ENCODE measurements around the gene GABBR2.
A peak's percentile ranks its signal among the peaks of the same experiment; 100 is the strongest.

The GABBR2 gene

DNA sequence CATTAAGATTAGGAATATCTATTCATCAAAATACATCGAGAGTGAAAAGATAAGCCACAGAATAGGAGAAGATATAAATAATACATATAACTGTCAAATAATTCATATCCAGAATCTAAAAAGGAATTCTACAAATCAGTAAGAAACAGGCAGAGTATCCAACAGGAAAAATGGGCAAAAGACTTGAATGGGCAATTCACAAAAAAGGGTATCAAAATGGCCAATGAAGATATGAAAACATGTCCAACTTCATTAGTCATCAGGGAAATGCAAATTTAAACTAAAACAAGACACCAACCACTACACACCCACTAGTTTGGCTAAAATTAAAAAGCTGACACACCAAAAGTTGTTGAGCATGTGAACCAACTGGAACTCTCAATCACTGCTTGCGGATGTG, 246.4 kb downstream of the GABBR2 start:
- Mint-ChIP-seq H3K4me1 (peaks cover 7% of the 10 kb centered on the region), H3K27ac (no peak overlapping the region), H3K9me3 (peaks cover 75% of the 10 kb centered on the region), H3K36me3 (ENCODE audit: low read depth) (peaks cover 12% of the 10 kb centered on the region), H3K4me3 (no peak overlapping the region), H3K27me3 (ENCODE audit: low read depth, poor library complexity) (peaks cover 9% of the 10 kb centered on the region)
- TF ChIP-seq, protein P1, sequence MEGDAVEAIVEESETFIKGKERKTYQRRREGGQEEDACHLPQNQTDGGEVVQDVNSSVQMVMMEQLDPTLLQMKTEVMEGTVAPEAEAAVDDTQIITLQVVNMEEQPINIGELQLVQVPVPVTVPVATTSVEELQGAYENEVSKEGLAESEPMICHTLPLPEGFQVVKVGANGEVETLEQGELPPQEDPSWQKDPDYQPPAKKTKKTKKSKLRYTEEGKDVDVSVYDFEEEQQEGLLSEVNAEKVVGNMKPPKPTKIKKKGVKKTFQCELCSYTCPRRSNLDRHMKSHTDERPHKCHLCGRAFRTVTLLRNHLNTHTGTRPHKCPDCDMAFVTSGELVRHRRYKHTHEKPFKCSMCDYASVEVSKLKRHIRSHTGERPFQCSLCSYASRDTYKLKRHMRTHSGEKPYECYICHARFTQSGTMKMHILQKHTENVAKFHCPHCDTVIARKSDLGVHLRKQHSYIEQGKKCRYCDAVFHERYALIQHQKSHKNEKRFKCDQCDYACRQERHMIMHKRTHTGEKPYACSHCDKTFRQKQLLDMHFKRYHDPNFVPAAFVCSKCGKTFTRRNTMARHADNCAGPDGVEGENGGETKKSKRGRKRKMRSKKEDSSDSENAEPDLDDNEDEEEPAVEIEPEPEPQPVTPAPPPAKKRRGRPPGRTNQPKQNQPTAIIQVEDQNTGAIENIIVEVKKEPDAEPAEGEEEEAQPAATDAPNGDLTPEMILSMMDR (IDR thresholded peaks at IDR 0.05), result no peak
- DNase-seq, result no peak

DNA sequence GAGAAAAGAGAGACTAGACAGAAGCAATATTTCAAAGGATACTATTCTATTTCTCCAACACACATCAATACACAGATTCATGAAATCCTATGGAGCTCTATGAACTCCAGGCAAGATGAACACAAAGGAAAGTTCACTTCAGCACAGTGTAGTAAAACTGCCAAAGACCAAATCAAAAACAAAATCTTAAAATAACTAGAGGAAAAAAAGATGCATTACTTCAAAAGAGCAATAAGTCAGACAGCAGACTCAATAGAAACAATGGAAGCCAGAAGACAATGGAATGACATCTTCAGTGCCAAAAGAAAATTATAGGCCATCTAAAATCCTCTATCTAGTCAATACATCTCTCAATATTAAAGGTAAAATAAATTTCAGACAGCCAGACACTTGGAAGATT, 248.0 kb downstream of the GABBR2 start:
- Mint-ChIP-seq H3K27me3 (ENCODE audit: low read depth, poor library complexity) (peaks cover 16% of the 10 kb centered on the region), H3K4me1 (peaks cover 23% of the 10 kb centered on the region), H3K27ac (no peak overlapping the region), H3K36me3 (ENCODE audit: low read depth) (peaks cover 12% of the 10 kb centered on the region), H3K4me3 (no peak overlapping the region), H3K9me3 (peaks cover 66% of the 10 kb centered on the region)
- TF ChIP-seq, protein P1 (IDR thresholded peaks at IDR 0.05), result no peak
- DNase-seq, result no peak

DNA sequence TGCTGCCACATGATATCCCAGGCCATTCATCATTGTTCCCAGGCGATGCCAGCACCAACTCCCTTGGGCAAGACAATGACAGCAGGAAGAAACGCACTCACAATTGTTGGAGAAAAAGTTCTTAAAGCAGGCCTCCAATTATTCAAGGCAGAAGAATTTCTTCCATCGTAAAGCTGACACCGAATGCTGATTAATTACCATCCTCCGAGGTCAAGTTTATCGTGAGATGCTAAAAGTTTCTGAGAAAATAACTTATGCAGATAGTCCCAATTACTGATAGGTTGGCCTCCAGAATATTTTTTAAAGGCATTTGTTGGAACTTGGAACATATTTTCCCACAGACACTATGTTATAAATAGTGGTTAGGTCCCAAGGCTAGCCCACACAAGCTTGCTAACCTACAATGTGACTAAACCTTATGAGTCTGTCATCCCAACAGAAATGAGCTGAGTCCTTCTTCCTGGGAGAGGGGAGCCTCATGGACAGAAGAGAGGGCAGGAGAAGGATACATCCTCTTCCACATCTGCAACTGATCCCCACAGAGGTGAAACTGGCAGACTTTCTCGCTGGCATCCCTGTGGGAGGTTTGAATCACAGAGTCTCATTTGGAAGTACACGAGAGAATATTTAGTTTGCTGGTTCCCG, 250.9 kb downstream of the GABBR2 start:
- TF ChIP-seq, protein P1 (IDR thresholded peaks at IDR 0.05), result no peak
- peak; percentile 18 for DNase-seq
- Mint-ChIP-seq H3K36me3 (ENCODE audit: low read depth) (peaks cover 5% of the 10 kb centered on the region), H3K4me1 (peaks cover 25% of the 10 kb centered on the region), H3K9me3 (peaks cover 45% of the 10 kb centered on the region), H3K4me3 (no peak overlapping the region), H3K27ac (no peak overlapping the region), H3K27me3 (ENCODE audit: low read depth, poor library complexity) (peaks cover 31% of the 10 kb centered on the region)

DNA sequence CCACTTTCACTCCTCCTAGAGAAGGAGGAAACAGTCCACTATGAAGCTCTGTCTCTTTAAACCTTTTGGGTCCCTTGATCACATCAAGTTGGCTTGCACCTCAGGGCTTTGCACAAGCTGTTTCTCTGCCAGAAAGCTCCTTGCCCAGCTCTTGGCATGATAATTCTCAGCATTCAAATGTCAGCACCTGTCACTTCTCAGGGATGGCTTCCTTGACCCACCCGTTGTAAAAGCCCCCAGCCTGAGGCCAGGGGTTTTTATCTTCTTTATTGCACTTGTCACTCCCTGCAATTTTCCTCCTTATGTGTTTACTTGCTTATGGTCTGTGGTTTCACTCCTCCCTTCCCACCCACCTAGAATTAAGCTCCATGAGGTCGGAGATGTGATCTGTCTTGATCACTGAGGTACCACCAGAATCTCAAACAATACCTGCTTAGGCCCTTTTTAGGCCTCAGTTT, 252.6 kb downstream of the GABBR2 start:
- H3K9me3 Mint-ChIP-seq, result peaks cover 29% of the 10 kb centered on the region
- H3K36me3 Mint-ChIP-seq (ENCODE audit: low read depth), result peaks cover 4% of the 10 kb centered on the region
- H3K4me1 Mint-ChIP-seq, result peaks cover 25% of the 10 kb centered on the region
- no peak for DNase-seq
- peaks cover 36% of the 10 kb centered on the region for H3K27me3 Mint-ChIP-seq (ENCODE audit: low read depth, poor library complexity)
- TF ChIP-seq, protein P1 (IDR thresholded peaks at IDR 0.05), result no peak
- no peak overlapping the region for H3K4me3 Mint-ChIP-seq
- no peak overlapping the region for H3K27ac Mint-ChIP-seq

DNA sequence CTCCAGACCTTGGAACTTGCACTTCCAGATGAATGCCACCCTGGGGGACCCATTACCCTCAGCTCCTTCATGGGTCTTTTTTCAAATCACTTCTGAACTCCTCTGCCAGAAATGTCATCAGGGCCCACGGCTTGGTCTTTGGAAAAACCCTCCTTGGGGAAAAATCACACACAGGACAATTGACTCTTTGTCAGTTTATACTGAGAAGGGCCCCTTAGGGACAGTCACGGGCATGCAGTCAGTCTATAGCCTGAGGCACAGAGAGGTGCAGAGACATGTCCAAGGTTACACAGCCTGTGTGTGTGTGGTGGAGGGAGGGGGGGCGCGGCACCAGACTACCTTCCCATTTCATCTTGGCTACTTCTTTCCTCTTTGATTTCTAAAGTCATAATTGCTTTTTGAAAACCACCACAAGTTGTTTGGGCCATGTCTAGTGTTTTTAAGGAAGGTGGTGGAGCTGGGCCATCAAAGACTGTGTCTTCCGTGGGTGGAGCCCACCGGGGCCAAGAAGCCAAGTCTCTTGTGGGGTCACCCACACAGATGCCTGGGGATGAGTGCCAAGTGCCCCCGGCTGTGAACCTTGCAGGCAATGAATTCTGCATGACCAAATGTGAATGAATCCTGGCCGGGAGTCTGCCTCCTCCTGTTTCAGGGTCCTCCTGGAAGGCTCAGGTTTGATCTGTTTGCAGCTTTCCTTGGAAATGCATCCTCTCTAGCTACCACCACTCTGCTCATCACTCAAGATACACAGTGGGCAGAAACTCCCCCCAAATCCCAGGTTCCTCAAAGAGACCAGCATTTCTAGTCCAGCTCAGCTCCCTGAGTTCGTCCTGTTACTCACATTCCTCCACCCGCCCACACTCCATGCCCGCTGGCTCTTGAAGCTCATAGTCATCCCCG, 253.2 kb downstream of the GABBR2 start:
- H3K36me3 Mint-ChIP-seq (ENCODE audit: low read depth), result no peaks in the 10 kb centered on the region
- no peak overlapping the region for H3K4me3 Mint-ChIP-seq
- peaks cover 22% of the 10 kb centered on the region for H3K9me3 Mint-ChIP-seq
- TF ChIP-seq, protein P1 (IDR thresholded peaks at IDR 0.05), result no peak
- peaks cover 25% of the 10 kb centered on the region for H3K4me1 Mint-ChIP-seq
- peak; percentile 10 for DNase-seq
- peaks cover 40% of the 10 kb centered on the region for H3K27me3 Mint-ChIP-seq (ENCODE audit: low read depth, poor library complexity)
- H3K27ac Mint-ChIP-seq, result no peak overlapping the region

Data from nephron progenitor cell (in vitro differentiated cells).